HG03108 (cell line): Measurements from ENCODE around the gene TEAD1.

Experiments
- ATAC-seq: cut with Tn5 transposase; IDR thresholded peaks from one replicate; pipeline ENCODE4 v1.9.1; 2021; ENCODE audit warnings: moderate library complexity; ENCODE audit not compliant: unreplicated experiment

The TEAD1 gene

GRCh38 chr11:12831471-12832202 is 157.4 kb downstream of the TEAD1 start:
- no peak for ATAC-seq

GRCh38 chr11:12832480-12833224 is 158.4 kb downstream of the TEAD1 start:
- ATAC-seq, result no peak

GRCh38 chr11:12834166-12834565 is 159.9 kb downstream of the TEAD1 start:
- ATAC-seq, result no peak

- no peak for ATAC-seq
Observed at GRCh38 chr11:12834630-12835029, 160.4 kb downstream of the TEAD1 start.

GRCh38 chr11:12835286-12835685 is 161.1 kb downstream of the TEAD1 start:
- no peak for ATAC-seq

GRCh38 chr11:12838463-12839123 is 164.4 kb downstream of the TEAD1 start:
- ATAC-seq, result no peak

GRCh38 chr11:12840871-12841660 is 166.8 kb downstream of the TEAD1 start:
- ATAC-seq, result no peak

- ATAC-seq, result no peak
Observed at GRCh38 chr11:12841946-12842630, 167.9 kb downstream of the TEAD1 start.

GRCh38 chr11:12842933-12843636 is 168.9 kb downstream of the TEAD1 start:
- ATAC-seq, result no peak

- no peak for ATAC-seq
Observed at GRCh38 chr11:12845163-12845562, 170.9 kb downstream of the TEAD1 start.

GRCh38 chr11:12845739-12846358 is 171.6 kb downstream of the TEAD1 start:
- no peak for ATAC-seq

- no peak for ATAC-seq
Observed at GRCh38 chr11:12846786-12847615, 172.8 kb downstream of the TEAD1 start.

GRCh38 chr11:12848413-12848812 is 174.2 kb downstream of the TEAD1 start:
- ATAC-seq, result no peak

- ATAC-seq, result no peak
Observed at GRCh38 chr11:12853325-12853651, 179.1 kb downstream of the TEAD1 start.

- ATAC-seq, result no peak
Observed at GRCh38 chr11:12853652-12854296, 179.6 kb downstream of the TEAD1 start.

GRCh38 chr11:12854297-12854661 is 180.1 kb downstream of the TEAD1 start:
- no peak for ATAC-seq

GRCh38 chr11:12854829-12855228 is 180.6 kb downstream of the TEAD1 start:
- ATAC-seq, result no peak

GRCh38 chr11:12856338-12856737 is 182.1 kb downstream of the TEAD1 start:
- no peak for ATAC-seq
